ENCODE measurements around the gene NOS1. TPM values are rescaled to one million over a fixed set of nuclear protein-coding genes. Genes with fewer than 3 reads are reported as not detected.

NOS1 gene
- polyA plus RNA-seq, 1 donor from 2014 or later, result not detected

DNA sequence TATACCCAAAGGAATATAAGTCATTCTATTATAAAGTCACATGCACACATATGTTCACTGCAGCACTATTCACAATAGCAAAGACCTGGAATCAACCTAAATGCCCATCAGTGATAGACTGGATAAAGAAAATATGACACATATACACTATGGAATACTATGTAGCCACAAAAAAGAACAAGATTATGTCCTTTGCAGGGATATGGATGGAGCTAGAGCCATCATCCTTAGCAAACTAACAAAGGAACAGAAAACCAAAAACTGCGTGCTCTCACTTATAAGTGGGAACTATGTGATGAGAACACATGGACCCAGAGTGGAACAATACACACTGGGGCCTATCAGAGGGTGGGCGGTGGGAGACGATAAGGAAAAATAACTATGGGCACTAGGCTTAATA lies 192.4 kb downstream of the NOS1 start:
- Histone ChIP-seq H3K9me3 (ENCODE audit: low read length) (no peaks in the 10 kb centered on the region), H3K36me3 (ENCODE audit: insufficient read depth, low read length) (peaks cover 18% of the 10 kb centered on the region), H3K27me3 (ENCODE audit: insufficient read depth, low read depth, low read length) (no peaks in the 10 kb centered on the region), H3K9ac (ENCODE audit: low read length) (no peak overlapping the region), H4K20me1 (ENCODE audit: insufficient read depth) (no peaks in the 10 kb centered on the region), H3F3A (ENCODE audit: insufficient read depth, low read length, poor library complexity, severe bottlenecking) (no peaks in the 10 kb centered on the region), H3K79me2 (replicated peaks; ENCODE audit: insufficient read depth, low read length) (peaks cover 7% of the 10 kb centered on the region), H3K27ac (ENCODE audit: low read length) (no peak overlapping the region), H2AFZ (ENCODE audit: low read depth, low read length) (no peak overlapping the region), H3K9me2 (ENCODE audit: insufficient read depth, low read length) (no peaks in the 10 kb centered on the region), H3K4me3 (ENCODE audit: low read length) (no peak overlapping the region), H3K4me2 (ENCODE audit: low read length) (no peak overlapping the region)
- TF ChIP-seq EZH2 (IDR thresholded peaks at IDR 0.05; ENCODE audit: borderline replicate concordance, insufficient read depth, low read length, poor library complexity, severe bottlenecking) (no peak), MXI1 (conservative IDR thresholded peaks at IDR 0.05; ENCODE audit: poor library complexity, severe bottlenecking) (no peak), EP300 (conservative IDR thresholded peaks at IDR 0.05; ENCODE audit: poor library complexity, severe bottlenecking) (no peak), TAF1 (IDR thresholded peaks at IDR 0.05; ENCODE audit: low read depth) (no peak)
- TF ChIP-seq, protein P1, sequence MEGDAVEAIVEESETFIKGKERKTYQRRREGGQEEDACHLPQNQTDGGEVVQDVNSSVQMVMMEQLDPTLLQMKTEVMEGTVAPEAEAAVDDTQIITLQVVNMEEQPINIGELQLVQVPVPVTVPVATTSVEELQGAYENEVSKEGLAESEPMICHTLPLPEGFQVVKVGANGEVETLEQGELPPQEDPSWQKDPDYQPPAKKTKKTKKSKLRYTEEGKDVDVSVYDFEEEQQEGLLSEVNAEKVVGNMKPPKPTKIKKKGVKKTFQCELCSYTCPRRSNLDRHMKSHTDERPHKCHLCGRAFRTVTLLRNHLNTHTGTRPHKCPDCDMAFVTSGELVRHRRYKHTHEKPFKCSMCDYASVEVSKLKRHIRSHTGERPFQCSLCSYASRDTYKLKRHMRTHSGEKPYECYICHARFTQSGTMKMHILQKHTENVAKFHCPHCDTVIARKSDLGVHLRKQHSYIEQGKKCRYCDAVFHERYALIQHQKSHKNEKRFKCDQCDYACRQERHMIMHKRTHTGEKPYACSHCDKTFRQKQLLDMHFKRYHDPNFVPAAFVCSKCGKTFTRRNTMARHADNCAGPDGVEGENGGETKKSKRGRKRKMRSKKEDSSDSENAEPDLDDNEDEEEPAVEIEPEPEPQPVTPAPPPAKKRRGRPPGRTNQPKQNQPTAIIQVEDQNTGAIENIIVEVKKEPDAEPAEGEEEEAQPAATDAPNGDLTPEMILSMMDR (IDR thresholded peaks at IDR 0.05; ENCODE audit: poor library complexity, severe bottlenecking), result no peak
- TF ChIP-seq, protein P2, sequence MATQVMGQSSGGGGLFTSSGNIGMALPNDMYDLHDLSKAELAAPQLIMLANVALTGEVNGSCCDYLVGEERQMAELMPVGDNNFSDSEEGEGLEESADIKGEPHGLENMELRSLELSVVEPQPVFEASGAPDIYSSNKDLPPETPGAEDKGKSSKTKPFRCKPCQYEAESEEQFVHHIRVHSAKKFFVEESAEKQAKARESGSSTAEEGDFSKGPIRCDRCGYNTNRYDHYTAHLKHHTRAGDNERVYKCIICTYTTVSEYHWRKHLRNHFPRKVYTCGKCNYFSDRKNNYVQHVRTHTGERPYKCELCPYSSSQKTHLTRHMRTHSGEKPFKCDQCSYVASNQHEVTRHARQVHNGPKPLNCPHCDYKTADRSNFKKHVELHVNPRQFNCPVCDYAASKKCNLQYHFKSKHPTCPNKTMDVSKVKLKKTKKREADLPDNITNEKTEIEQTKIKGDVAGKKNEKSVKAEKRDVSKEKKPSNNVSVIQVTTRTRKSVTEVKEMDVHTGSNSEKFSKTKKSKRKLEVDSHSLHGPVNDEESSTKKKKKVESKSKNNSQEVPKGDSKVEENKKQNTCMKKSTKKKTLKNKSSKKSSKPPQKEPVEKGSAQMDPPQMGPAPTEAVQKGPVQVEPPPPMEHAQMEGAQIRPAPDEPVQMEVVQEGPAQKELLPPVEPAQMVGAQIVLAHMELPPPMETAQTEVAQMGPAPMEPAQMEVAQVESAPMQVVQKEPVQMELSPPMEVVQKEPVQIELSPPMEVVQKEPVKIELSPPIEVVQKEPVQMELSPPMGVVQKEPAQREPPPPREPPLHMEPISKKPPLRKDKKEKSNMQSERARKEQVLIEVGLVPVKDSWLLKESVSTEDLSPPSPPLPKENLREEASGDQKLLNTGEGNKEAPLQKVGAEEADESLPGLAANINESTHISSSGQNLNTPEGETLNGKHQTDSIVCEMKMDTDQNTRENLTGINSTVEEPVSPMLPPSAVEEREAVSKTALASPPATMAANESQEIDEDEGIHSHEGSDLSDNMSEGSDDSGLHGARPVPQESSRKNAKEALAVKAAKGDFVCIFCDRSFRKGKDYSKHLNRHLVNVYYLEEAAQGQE (IDR thresholded peaks at IDR 0.05; ENCODE audit: borderline replicate concordance), result no peak

DNA sequence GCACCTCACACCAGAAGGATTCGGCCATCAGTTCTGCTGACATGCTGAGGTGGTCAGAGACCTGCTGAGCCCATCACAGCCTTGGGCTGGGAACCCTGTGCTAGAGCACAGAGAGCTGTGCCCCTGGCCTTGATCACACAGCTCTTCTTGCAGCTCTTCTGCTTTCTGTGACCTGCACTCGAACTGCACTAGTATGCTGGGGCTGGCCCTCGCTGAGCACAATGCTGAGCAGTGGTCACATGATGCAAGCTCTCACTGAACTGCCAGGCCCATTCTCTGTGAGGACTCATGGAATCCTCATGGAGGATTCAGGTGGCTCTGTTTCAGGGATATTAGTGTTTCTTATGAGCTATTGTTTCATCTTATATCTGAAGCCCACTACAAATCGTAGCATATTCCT lies 193.7 kb downstream of the NOS1 start:
- H3K9me2 ChIP-seq (ENCODE audit: insufficient read depth, low read length), result no peaks in the 10 kb centered on the region
- H3K9me3 ChIP-seq (ENCODE audit: low read length), result no peaks in the 10 kb centered on the region
- H2AFZ ChIP-seq (ENCODE audit: low read depth, low read length), result no peak overlapping the region
- H4K20me1 ChIP-seq (ENCODE audit: insufficient read depth), result no peaks in the 10 kb centered on the region
- no peaks in the 10 kb centered on the region for H3K27me3 ChIP-seq (ENCODE audit: insufficient read depth, low read depth, low read length)
- peaks cover 7% of the 10 kb centered on the region for H3K79me2 ChIP-seq (replicated peaks; ENCODE audit: insufficient read depth, low read length)
- no peak overlapping the region for H3K4me3 ChIP-seq (ENCODE audit: low read length)
- H3K36me3 ChIP-seq (ENCODE audit: insufficient read depth, low read length), result peaks cover 18% of the 10 kb centered on the region
- no peak overlapping the region for H3K27ac ChIP-seq (ENCODE audit: low read length)
- no peaks in the 10 kb centered on the region for H3F3A ChIP-seq (ENCODE audit: insufficient read depth, low read length, poor library complexity, severe bottlenecking)
- TF ChIP-seq EZH2 (IDR thresholded peaks at IDR 0.05; ENCODE audit: borderline replicate concordance, insufficient read depth, low read length, poor library complexity, severe bottlenecking), result no peak
- H3K9ac ChIP-seq (ENCODE audit: low read length), result no peak overlapping the region
- no peak overlapping the region for H3K4me2 ChIP-seq (ENCODE audit: low read length)

DNA sequence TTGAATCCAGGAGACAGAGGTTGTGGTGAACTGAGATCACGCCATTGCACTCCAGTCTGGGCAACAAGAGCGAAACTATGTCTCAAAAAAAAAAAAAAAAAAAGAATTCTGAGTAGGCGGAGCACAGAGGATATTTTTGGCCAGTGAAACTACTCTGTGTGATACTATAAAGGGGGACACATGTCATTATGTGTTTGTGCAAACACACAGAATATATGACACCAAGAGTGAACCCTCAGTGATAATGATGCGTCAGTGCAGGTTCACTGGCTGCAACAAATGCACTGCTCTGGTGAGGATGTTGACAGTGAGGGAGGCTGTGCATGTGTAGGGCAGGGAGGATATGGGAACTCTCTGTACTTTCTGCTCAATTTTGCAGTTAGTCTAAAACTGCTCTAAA lies 195.3 kb downstream of the NOS1 start:
- Histone ChIP-seq H3K79me2 (replicated peaks; ENCODE audit: insufficient read depth, low read length) (peaks cover 7% of the 10 kb centered on the region), H3K4me2 (ENCODE audit: low read length) (no peak overlapping the region), H4K20me1 (ENCODE audit: insufficient read depth) (no peaks in the 10 kb centered on the region), H3K9me2 (ENCODE audit: insufficient read depth, low read length) (no peaks in the 10 kb centered on the region), H3K4me3 (ENCODE audit: low read length) (no peak overlapping the region), H3K9me3 (ENCODE audit: low read length) (no peaks in the 10 kb centered on the region), H3F3A (ENCODE audit: insufficient read depth, low read length, poor library complexity, severe bottlenecking) (no peaks in the 10 kb centered on the region), H3K36me3 (ENCODE audit: insufficient read depth, low read length) (peaks cover 15% of the 10 kb centered on the region), H3K27ac (ENCODE audit: low read length) (no peak overlapping the region), H2AFZ (ENCODE audit: low read depth, low read length) (no peak overlapping the region), H3K27me3 (ENCODE audit: insufficient read depth, low read depth, low read length) (no peaks in the 10 kb centered on the region), H3K9ac (ENCODE audit: low read length) (no peak overlapping the region)
- no peak for TF ChIP-seq EP300 (conservative IDR thresholded peaks at IDR 0.05; ENCODE audit: poor library complexity, severe bottlenecking)
- TF ChIP-seq MXI1 (conservative IDR thresholded peaks at IDR 0.05; ENCODE audit: poor library complexity, severe bottlenecking), result no peak
- TF ChIP-seq, protein P2 (IDR thresholded peaks at IDR 0.05; ENCODE audit: borderline replicate concordance), result no peak
- TF ChIP-seq EZH2 (IDR thresholded peaks at IDR 0.05; ENCODE audit: borderline replicate concordance, insufficient read depth, low read length, poor library complexity, severe bottlenecking), result no peak
- no peak for TF ChIP-seq SMC3 (conservative IDR thresholded peaks at IDR 0.05; ENCODE audit: poor library complexity)
- no peak for TF ChIP-seq TAF1 (IDR thresholded peaks at IDR 0.05; ENCODE audit: low read depth)
- TF ChIP-seq, protein P1 (IDR thresholded peaks at IDR 0.05; ENCODE audit: poor library complexity, severe bottlenecking), result no peak
- no peak for TF ChIP-seq RAD21 (conservative IDR thresholded peaks at IDR 0.05)
- no peak for TF ChIP-seq POLR2AphosphoS5 (IDR thresholded peaks at IDR 0.05)
